HCT116 (cell line): ENCODE data around the gene VTI1A.

Experiments
- CEBPB ChIP-seq: IDR thresholded peaks from 2 replicates; pipeline ENCODE4 v1.6.1; 2012; ENCODE audit warnings: low read depth
- POLR2A ChIP-seq: IDR thresholded peaks from 2 replicates; pipeline ENCODE4 v1.7.0; 2011; ENCODE audit warnings: borderline replicate concordance; ENCODE audit not compliant: insufficient read depth, insufficient read length; ENCODE audit errors: extremely low read depth
- POLR2AphosphoS5 ChIP-seq: IDR thresholded peaks from 2 replicates; pipeline ENCODE4 v1.6.1; 2011; ENCODE audit warnings: mild to moderate bottlenecking, low read depth, low read length, moderate library complexity
- RAD21 ChIP-seq: IDR thresholded peaks from 2 replicates; pipeline ENCODE4 v1.6.1; 2012; ENCODE audit warnings: low read depth, mild to moderate bottlenecking
- YY1 ChIP-seq: IDR thresholded peaks from 2 replicates; pipeline ENCODE4 v1.6.1; 2011; ENCODE audit warnings: low read length, low read depth, moderate library complexity, mild to moderate bottlenecking; ENCODE audit not compliant: insufficient replicate concordance; ENCODE audit errors: extremely low read depth
- TF ChIP-seq, protein P1 (sequence below), 3 experiments: fragments of 200-600 bp in 1 of 3; sonication (generic) in 1 of 3; IDR thresholded peaks in 2 of 3; conservative IDR thresholded peaks in 1 of 3; 2 replicates each; pipeline ENCODE4 v1.5.1; 2012 to 2017; ENCODE audit warnings: low read depth in 2 of 3, low read length in 2 of 3, antibody characterized with exemption in 1 of 3, borderline replicate concordance in 1 of 3, control low read depth in 1 of 3, mild to moderate bottlenecking in 1 of 3, mixed read lengths in 1 of 3, mixed run types in 1 of 3, moderate library complexity in 1 of 3; ENCODE audit not compliant: insufficient read depth in 1 of 3

DNA sequence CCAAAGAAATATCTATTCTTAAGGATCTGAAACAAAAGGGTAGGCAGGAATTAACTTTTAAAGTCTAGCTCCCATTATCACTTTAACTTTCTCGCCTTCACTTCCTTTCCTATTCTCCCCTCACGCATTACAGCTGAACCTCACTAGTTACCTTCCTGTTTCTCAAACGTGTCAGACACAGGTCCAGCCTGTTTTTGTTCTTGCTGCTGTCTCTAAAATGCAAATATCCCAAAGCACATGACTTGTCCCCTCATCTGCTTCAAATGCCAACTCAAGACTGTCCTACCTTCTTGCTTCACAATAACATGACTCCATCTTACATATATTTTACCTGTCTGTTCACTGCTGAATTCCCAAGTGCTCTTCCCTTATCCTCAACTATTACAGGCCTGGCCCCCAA lies 17.9 kb upstream of the VTI1A start:
- TF ChIP-seq, protein P1, sequence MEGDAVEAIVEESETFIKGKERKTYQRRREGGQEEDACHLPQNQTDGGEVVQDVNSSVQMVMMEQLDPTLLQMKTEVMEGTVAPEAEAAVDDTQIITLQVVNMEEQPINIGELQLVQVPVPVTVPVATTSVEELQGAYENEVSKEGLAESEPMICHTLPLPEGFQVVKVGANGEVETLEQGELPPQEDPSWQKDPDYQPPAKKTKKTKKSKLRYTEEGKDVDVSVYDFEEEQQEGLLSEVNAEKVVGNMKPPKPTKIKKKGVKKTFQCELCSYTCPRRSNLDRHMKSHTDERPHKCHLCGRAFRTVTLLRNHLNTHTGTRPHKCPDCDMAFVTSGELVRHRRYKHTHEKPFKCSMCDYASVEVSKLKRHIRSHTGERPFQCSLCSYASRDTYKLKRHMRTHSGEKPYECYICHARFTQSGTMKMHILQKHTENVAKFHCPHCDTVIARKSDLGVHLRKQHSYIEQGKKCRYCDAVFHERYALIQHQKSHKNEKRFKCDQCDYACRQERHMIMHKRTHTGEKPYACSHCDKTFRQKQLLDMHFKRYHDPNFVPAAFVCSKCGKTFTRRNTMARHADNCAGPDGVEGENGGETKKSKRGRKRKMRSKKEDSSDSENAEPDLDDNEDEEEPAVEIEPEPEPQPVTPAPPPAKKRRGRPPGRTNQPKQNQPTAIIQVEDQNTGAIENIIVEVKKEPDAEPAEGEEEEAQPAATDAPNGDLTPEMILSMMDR (IDR thresholded peaks at IDR 0.05 in 2 of 3, conservative IDR thresholded peaks at IDR 0.05 in 1 of 3; ENCODE audit: borderline replicate concordance in 1 of 3, insufficient read depth in 1 of 3, low read depth in 2 of 3, low read length in 2 of 3), result no peak
- TF ChIP-seq CEBPB (no peak), POLR2A (no peak), YY1 (no peak), POLR2AphosphoS5 (peak; percentile 41; the same call in 1 of the 2 replicates), RAD21 (no peak)
